UCSD-AML1 (cell line): ENCODE results near the gene CADM4.
"Not testable (repeated sequence)": the region's sequence is repeated elsewhere in the genome, so short reads cannot be mapped to it uniquely, and the experiment has no call there.

Source experiments
- DNase-seq: peaks from one replicate; lab custom pipeline; 2025; ENCODE audit not compliant: unreplicated experiment; lab: John Stamatoyannopoulos, UW

Gene CADM4

DNA sequence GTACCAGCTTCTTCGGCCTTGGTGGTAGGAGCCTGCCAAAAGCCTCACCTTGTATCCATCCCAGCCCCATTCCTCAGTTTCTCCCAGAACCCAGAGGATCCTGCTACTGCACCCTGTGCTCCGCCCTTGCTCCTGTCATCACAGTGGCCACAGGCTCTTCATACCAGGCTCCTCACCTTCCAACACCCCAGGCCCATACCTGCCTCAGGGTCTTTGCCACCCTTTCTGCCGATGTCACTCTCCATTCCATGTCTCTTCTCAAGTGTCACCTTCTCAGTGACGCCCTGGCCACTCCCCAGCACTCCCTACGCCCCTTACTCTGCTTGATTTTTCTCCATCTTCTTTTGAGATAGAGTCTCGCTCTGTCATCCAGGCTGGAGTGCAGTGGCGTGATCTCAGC is 29.8 kb downstream of the CADM4 start:
- DNase-seq, result no peak

GRCh38 chr19:43607238-43608205 is 32.1 kb downstream of the CADM4 start:
- DNase-seq, result no peak

DNA sequence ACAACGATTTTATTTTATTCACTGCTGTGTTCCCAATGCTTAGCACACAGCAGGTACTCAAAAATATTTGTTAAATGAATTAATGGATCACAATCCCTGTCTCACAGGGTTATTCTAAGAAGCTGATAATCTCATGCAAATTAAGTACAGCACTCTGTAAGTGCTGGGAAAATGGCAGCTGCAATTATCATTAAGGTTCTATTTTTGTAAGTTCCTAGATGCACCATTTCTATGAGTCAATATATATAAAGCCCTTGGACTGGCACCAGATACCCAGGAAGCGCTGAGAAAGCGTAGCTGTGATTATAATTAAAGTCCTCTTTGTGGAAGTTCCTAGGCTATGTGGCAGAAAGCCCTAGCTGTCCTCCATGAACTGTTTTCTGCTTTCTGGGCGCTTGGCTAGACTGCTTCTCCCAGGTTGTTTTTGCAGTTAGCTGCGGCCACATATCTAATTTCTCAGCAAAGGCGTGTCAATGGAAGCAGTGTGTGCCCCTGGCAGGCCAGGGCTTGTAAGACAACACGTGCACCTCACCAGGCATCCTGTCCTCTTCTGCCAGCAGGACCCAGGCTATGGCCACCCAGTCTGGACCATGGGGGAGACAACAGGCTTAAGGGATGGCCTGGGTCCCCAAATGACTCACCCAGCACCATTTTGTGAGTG is 33.0 kb downstream of the CADM4 start:
- no peak for DNase-seq

GRCh38 chr19:43605875-43606568 is 33.6 kb downstream of the CADM4 start:
- no peak for DNase-seq

GRCh38 chr19:43600326-43600725 is 39.3 kb downstream of the CADM4 start:
- DNase-seq, result not testable (repeated sequence)

GRCh38 chr19:43599635-43600295 is 39.9 kb downstream of the CADM4 start:
- no peak for DNase-seq

GRCh38 chr19:43598445-43599240 is 41.0 kb downstream of the CADM4 start:
- DNase-seq, result no peak

DNA sequence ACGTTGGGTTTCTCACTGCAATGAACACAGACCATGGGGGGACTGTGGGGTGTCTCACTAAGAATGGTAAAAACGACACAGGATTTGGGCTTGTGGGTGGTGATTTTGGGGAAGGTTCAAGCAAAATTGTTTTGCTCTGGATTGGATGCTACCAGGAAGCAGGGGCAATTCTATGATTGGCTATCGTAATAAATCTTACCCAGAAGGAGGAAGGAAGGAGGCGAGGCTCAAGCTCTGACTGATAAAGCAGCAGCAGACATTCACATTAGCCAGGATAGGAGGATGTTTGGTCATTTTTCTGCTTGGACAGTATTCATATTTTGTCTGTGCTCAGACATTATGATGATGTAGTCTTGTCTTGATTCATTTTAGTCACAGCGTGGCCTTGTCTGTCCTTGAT is 41.8 kb downstream of the CADM4 start:
- no peak for DNase-seq

DNA sequence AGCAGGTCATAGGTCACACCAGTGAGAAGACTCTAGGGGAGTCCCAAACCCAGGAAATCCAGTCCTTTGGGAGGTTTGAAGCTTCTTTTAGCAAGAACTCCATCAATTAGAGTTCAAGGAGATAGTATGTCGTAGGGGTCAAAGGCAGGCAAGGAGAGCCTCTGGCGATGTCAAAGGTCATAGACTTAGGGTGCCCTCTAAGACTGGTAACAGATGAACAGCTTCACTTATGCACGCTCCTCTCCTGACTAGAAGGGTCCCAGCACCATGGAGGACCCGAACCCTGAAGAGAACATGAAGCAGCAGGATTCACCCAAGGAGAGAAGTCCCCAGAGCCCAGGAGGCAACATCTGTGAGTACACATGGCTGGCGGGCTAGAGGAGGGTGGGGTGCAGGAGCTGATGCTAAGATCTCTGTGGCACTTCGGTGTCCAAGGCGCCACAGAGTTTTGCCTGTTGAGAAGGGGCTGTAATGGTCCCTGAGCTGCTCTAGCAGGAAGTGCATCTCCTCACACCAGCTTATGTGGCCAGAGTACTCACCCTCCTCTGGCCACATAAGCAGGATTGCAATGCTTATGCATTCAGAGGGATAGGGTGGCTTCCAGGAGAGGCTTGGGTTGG is 42.7 kb downstream of the CADM4 start:
- peak; percentile 18 for DNase-seq

DNA sequence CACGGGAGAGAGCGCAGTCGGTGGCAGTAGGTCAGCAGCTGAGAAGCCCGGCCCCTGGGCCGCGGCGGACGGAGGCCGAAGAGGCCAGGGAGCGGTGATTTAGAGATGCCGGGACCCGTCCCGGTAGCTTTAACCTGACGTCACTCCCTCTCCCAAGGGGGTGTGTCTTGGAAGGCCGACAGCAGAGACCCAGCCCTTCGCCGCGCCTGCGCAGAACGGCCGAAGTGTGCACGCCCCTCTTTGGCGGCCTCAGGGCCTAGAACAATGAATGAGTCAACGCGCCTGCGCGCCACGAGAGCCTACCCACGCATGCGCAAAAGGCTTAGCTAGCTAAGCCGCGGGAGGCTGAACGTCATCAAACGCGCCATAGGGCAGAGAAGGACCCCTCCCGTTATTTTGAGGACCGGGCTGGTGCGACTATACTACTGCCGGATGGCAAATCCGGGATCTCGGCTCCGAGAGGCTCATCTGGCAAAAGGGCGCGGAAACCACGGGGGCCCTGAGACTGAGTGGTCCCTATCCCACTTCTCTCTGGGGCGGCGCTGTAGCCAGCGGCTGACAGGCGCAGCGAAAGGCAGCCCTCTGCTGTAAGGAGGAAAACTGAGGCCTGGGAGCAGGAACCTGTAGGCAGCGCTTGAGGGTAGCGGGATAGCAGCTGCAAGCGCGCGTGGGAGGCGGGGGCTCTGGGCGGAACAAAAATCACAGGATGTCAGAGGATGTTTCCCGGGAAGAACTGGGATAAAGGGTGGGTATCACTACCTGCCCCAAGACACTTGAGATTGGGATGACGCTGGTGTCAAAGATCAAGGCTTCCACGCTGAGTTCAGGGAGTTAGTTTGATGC is 43.4 kb downstream of the CADM4 start, which contains the start of the genes IRGQ and ZNF576:
IRGQ (minus strand) TSS at position 136 of the 843 bp plus-strand sequence. CDS start 796 bp downstream, outside the sequence.
ZNF576 (plus strand) TSS at position 597 of the 843 bp plus-strand sequence. CDS start 514 bp downstream, outside the sequence.
- peak; percentile 100 for DNase-seq

DNA sequence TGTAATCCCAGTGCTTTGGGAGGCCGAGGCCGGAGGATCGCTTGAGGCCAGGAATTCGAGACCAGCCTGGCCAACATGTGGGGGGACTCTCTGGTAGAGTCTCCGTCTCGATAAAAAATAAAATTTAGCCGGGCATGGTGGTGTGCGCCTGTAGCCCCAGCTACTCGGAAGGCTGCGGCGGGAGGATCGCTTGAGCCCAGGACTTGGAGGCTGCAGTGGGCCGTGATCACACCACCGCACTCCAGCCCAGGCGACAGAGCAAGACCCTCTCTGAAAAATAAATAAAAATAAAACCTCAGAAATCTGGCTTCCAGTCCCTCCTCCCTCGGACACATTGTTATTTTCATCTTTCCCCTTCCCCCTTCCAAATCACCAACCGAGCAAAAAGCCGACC is 44.0 kb downstream of the CADM4 start:
- DNase-seq, result no peak

DNA sequence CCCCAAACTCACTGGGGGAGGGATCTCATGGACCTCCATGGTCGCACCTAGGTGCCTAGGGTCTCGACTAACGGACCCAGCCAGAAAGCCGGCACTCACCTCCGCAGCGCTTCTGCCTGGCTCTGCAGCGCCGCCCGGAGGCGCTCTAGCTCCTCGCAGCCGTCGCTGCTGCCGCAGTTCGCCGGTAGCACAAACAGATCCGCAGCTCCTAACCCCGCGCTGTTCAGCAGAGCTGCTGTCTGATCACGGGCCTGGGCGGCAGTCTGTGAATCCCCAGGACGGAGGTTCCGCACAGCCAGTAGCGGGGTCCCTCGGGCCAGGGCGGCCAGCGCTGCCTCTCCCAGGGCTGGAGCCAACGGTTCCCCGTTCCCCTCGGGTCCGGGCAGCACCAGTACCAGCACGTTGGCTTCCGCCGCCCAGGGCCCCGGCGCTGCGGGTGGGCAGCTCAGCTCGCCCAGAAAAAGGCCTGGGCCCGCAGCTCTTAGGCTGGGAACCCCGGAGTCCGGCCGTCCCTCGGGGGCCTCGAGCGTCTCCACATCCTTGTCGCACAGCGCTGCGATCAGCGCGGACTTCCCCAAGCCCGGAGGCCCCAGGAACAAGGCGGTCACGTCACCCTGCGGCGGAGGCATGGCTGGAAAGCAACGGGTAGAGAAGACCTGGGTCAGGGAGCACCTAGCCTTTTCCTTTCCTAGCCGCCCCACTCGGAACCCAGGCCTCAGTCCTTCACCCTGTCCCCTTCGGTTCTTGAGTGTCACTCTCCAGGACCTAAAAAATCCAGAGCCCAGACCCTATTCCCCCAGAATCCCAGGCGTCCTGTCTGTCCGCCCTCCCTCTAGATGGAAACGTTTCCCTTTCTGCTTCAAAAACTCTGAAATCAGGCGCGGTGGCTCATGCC is 44.7 kb downstream of the CADM4 start:
- peak; percentile 78 for DNase-seq

DNA sequence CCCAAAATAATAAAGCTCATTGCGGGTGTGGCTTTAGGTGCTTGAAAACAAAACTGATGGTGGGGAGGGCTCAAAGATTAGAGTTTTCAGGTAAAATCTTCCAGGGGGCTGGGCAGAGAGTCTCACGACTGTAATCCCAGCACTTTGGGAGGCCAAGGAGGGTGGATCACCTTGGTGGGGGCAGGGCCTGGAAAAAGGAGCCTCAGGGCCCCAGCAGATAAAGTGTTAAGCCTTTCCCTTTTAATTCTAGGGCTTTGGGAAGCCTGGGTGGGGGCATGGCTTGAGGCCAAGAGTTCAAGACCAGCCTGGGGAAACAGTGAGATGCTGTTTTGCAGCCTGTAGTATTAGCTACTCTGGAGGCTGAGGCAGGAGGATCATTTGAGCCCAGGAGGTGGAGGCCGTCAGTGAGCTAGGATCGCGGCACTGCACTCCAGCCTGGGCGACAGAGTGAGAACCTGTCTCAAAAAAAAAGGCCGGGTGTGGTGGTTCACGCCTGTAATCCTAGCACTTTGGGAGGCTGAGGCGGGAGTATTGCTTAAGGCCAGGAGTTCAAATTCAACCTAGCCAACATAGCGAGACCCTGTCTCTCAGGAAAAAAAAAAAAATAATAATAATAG is 45.5 kb downstream of the CADM4 start:
- no peak for DNase-seq

DNA sequence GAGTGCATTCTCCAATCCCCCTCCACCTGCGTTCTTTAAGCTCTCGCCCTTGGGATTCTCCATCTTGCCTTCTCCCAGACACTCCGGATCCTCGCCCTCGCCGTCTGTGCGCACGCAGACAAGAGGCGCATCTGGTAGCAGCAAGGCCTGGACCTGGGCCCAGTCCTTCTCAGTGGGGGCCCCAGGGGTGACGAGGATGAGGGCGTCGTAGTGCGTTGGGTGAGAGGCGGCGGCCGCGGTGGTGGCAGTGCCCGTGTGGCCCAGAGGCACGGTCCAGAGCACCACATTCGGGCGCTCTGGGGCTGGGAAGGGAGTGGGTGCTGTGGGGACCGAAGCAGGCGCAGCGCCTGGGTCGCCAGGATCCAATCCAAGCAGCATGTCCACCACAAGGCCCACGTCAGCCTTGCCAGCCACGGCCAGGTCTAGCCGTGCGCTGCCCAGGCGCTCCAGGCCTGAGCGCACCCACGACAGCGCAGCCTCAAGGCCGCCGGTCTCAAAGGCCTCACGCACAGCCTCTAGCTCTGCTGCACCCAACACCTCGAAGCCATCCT is 46.8 kb downstream of the CADM4 start:
- no peak for DNase-seq

- no peak for DNase-seq
Measured at GRCh38 chr19:43591904-43592772, 47.5 kb downstream of the CADM4 start.

- DNase-seq, result no peak
Measured at GRCh38 chr19:43589678-43590077, 50.0 kb downstream of the CADM4 start.
